MM.1S (cell line): ENCODE data around the gene CALCR.

Experiments used
- DNase-seq: peaks from one replicate; pipeline ENCODE4 v3.0.0-alpha.2; 2015
- H2AFZ ChIP-seq: fragments of 300-600 bp; sonication (generic); 2 replicates; pipeline ENCODE4 v1.6.0; 2016; ENCODE audit warnings: antibody characterized with exemption, low read length
- H3F3A ChIP-seq: fragments of 300-600 bp; sonication (generic); 2 replicates; pipeline ENCODE4 v1.6.1; 2016; ENCODE audit warnings: mild to moderate bottlenecking, antibody characterized with exemption, low read length, moderate library complexity, mixed read lengths; ENCODE audit not compliant: insufficient read depth
- H3K27ac ChIP-seq: fragments of 300-600 bp; sonication (generic); 2 replicates; pipeline ENCODE4 v1.5.1; 2016; ENCODE audit warnings: mild to moderate bottlenecking, low read length
- H3K27me3 ChIP-seq: fragments of 300-600 bp; sonication (generic); replicated peaks from 2 replicates; pipeline ENCODE4 v1.6.0; 2016; ENCODE audit warnings: low read length; ENCODE audit not compliant: insufficient read depth
- H3K36me3 ChIP-seq: fragments of 300-600 bp; sonication (generic); replicated peaks from 2 replicates; pipeline ENCODE4 v1.6.1; 2016; ENCODE audit warnings: mild to moderate bottlenecking, low read length, mixed read lengths; ENCODE audit not compliant: insufficient read depth
- H3K4me1 ChIP-seq: fragments of 300-600 bp; sonication (generic); 2 replicates; pipeline ENCODE4 v1.6.1; 2016; ENCODE audit warnings: low read length, mixed read lengths
- H3K4me2 ChIP-seq: fragments of 300-600 bp; sonication (generic); 2 replicates; pipeline ENCODE4 v1.6.0; 2016; ENCODE audit warnings: low read depth, low read length
- H3K4me3 ChIP-seq: fragments of 300-600 bp; sonication (generic); 2 replicates; pipeline ENCODE4 v1.5.1; 2016; ENCODE audit warnings: low read length, mixed read lengths
- H3K79me2 ChIP-seq: fragments of 300-600 bp; sonication (generic); 2 replicates; pipeline ENCODE4 v1.6.1; 2016; ENCODE audit warnings: mixed run types, low read length, mixed read lengths
- H3K9ac ChIP-seq: fragments of 300-600 bp; sonication (generic); 2 replicates; pipeline ENCODE4 v1.6.1; 2016; ENCODE audit warnings: low read length, mixed read lengths
- H3K9me2 ChIP-seq: fragments of 300-600 bp; sonication (generic); replicated peaks from 2 replicates; pipeline ENCODE4 v1.6.1; 2016; ENCODE audit warnings: mild to moderate bottlenecking, low read length, mixed read lengths; ENCODE audit not compliant: insufficient read depth
- H3K9me3 ChIP-seq: fragments of 300-600 bp; sonication (generic); replicated peaks from 2 replicates; pipeline ENCODE4 v1.6.1; 2016; ENCODE audit warnings: mild to moderate bottlenecking, low read length, mixed read lengths; ENCODE audit not compliant: insufficient read depth
- H4K20me1 ChIP-seq: fragments of 300-600 bp; sonication (generic); 2 replicates; pipeline ENCODE4 v1.6.1; 2016; ENCODE audit warnings: mild to moderate bottlenecking, low read length, moderate library complexity, mixed read lengths; ENCODE audit not compliant: insufficient read depth
- CTCF ChIP-seq: fragments of 300-600 bp; sonication (generic); IDR thresholded peaks from 2 replicates; pipeline ENCODE4 v1.5.1; 2016; ENCODE audit warnings: antibody characterized with exemption, low read length, mixed read lengths
- EZH2 ChIP-seq: fragments of 300-600 bp; sonication (generic); optimal IDR thresholded peaks from 2 replicates; pipeline ENCODE3; 2017; ENCODE audit warnings: low read depth, mild to moderate bottlenecking, antibody characterized with exemption, low read length, mixed read lengths
- EZH2phosphoT487 ChIP-seq: fragments of 300-600 bp; sonication (generic); IDR thresholded peaks from 2 replicates; pipeline ENCODE4 v1.6.1; 2018; ENCODE audit warnings: antibody characterized with exemption, low read length

The CALCR gene

GRCh38 chr7:93562936-93563335 lies 11.6 kb downstream of the CALCR start:
- no peaks in the 10 kb centered on the region for H3K79me2 ChIP-seq
- no peaks in the 10 kb centered on the region for H4K20me1 ChIP-seq
- H3K9me3 ChIP-seq, result no peaks in the 10 kb centered on the region
- no peak overlapping the region for H3K27ac ChIP-seq
- no peaks in the 10 kb centered on the region for H3K9me2 ChIP-seq
- no peaks in the 10 kb centered on the region for H3K36me3 ChIP-seq
- no peaks in the 10 kb centered on the region for H3K4me1 ChIP-seq
- H3K4me3 ChIP-seq, result no peak overlapping the region
- H3F3A ChIP-seq, result no peaks in the 10 kb centered on the region
- TF ChIP-seq EZH2 (no peak), CTCF (no peak), EZH2phosphoT487 (no peak)
- no peak overlapping the region for H2AFZ ChIP-seq
- DNase-seq, result no peak
- no peak overlapping the region for H3K4me2 ChIP-seq
- H3K27me3 ChIP-seq, result no peaks in the 10 kb centered on the region
- no peak overlapping the region for H3K9ac ChIP-seq

- Histone ChIP-seq H3K27ac (no peak overlapping the region), H3K9me3 (no peaks in the 10 kb centered on the region), H3K9ac (no peak overlapping the region), H3F3A (no peaks in the 10 kb centered on the region), H4K20me1 (no peaks in the 10 kb centered on the region), H3K4me3 (no peak overlapping the region), H3K36me3 (no peaks in the 10 kb centered on the region), H3K9me2 (no peaks in the 10 kb centered on the region), H3K4me1 (no peaks in the 10 kb centered on the region), H3K79me2 (no peaks in the 10 kb centered on the region), H3K27me3 (no peaks in the 10 kb centered on the region), H3K4me2 (no peak overlapping the region), H2AFZ (no peak overlapping the region)
- TF ChIP-seq EZH2, result no peak
- no peak for TF ChIP-seq EZH2phosphoT487
- TF ChIP-seq CTCF, result no peak
- DNase-seq, result no peak
These were observed 12.4 kb downstream of the CALCR start for GRCh38 chr7:93562106-93562505.

GRCh38 chr7:93559639-93560491 lies 14.7 kb downstream of the CALCR start:
- no peaks in the 10 kb centered on the region for H3K79me2 ChIP-seq
- no peak overlapping the region for H3K9ac ChIP-seq
- H3F3A ChIP-seq, result no peaks in the 10 kb centered on the region
- no peak overlapping the region for H3K4me3 ChIP-seq
- H3K27me3 ChIP-seq, result no peaks in the 10 kb centered on the region
- no peaks in the 10 kb centered on the region for H3K9me3 ChIP-seq
- no peaks in the 10 kb centered on the region for H3K36me3 ChIP-seq
- H3K4me1 ChIP-seq, result no peaks in the 10 kb centered on the region
- H3K9me2 ChIP-seq, result no peaks in the 10 kb centered on the region
- TF ChIP-seq CTCF, result no peak
- H3K4me2 ChIP-seq, result no peak overlapping the region
- DNase-seq, result no peak
- H2AFZ ChIP-seq, result no peak overlapping the region
- no peaks in the 10 kb centered on the region for H4K20me1 ChIP-seq
- H3K27ac ChIP-seq, result no peak overlapping the region
